ENCODE measurements around the gene NME9. TPM values are rescaled to one million over a fixed set of nuclear protein-coding genes. Genes with fewer than 3 reads are reported as not detected.

NME9 gene
- total RNA-seq, 2 donors from 2014 or later, result 0.40 to 1.3 TPM

DNA sequence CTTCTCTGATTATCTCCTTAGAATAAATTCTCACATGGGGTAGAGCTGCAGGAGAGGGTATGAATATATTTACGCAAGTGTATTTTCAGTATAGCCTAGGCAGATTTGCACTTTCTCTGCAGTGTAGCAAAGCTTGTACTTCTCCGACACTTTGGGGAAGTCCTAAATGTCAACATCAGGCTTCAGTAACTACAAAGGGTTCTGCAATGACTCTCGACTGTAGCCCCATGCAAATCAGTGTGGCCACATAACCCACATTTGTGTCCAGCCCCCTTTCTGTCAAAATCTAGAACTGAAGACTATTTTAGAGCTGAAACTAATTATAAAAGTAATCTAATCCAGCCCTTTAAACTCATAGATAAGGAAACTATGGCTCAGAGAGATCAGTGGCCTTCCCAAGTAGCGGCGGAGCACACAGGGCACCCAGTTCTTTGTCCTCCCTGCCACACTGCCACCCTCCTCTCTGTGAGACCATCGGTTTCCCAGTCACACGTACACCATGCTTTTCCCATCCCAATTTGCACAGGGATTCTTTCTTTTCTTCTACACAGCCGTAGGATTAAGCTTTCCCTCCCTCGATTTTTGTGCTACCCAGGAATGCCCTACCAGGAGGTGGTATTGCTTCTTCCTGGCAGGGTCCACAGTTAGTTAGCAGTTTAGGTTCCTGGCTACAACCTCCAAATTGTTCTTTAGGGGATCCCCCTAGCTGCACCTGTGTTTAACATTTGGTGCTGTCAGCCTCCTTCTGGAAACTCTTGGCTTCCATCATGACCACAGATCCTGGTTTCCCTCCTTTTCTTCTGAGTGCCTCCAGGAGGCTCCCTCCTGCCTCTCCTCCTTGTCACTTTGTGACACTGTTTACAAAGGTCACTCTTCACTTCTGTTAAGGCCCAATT, 41.7 kb upstream of the NME9 start:
- Histone ChIP-seq H3K27me3 (ENCODE audit: control insufficient read depth, insufficient read depth, low read length, poor library complexity, severe bottlenecking) (no peaks in the 10 kb centered on the region), H3K9ac (ENCODE audit: extremely low read depth, low read length, poor library complexity, severe bottlenecking) (no peak overlapping the region), H3K36me3 (ENCODE audit: control insufficient read depth, insufficient read depth, low read length) (no peaks in the 10 kb centered on the region), H3K4me1 (ENCODE audit: control insufficient read depth, insufficient read depth, low read length) (no peaks in the 10 kb centered on the region), H3K27ac (ENCODE audit: low read depth, low read length) (no peak overlapping the region), H3K4me3 (ENCODE audit: low read length) (no peak overlapping the region), H3K9me3 (ENCODE audit: control insufficient read depth, low read length) (no peaks in the 10 kb centered on the region)
- no peak overlapping the region for H3K4me3 Mint-ChIP-seq
- TF ChIP-seq, protein P1, sequence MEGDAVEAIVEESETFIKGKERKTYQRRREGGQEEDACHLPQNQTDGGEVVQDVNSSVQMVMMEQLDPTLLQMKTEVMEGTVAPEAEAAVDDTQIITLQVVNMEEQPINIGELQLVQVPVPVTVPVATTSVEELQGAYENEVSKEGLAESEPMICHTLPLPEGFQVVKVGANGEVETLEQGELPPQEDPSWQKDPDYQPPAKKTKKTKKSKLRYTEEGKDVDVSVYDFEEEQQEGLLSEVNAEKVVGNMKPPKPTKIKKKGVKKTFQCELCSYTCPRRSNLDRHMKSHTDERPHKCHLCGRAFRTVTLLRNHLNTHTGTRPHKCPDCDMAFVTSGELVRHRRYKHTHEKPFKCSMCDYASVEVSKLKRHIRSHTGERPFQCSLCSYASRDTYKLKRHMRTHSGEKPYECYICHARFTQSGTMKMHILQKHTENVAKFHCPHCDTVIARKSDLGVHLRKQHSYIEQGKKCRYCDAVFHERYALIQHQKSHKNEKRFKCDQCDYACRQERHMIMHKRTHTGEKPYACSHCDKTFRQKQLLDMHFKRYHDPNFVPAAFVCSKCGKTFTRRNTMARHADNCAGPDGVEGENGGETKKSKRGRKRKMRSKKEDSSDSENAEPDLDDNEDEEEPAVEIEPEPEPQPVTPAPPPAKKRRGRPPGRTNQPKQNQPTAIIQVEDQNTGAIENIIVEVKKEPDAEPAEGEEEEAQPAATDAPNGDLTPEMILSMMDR (conservative IDR thresholded peaks at IDR 0.05), result peak; percentile 42
- no peaks in the 10 kb centered on the region for H3K4me1 Mint-ChIP-seq
- no peak overlapping the region for H3K27ac Mint-ChIP-seq
- H3K27me3 Mint-ChIP-seq (ENCODE audit: insufficient read depth), result no peaks in the 10 kb centered on the region
- no peak for DNase-seq
- WGBS, 2 experiments (ENCODE audit: insufficient coverage in 1 of 2, insufficient read length in 1 of 2), result 92% methylated on average over 8 to 9 of the region's 9 CpGs
- peaks cover 2% of the 10 kb centered on the region for H3K9me3 Mint-ChIP-seq
- H3K36me3 Mint-ChIP-seq (ENCODE audit: low read depth), result peaks cover 13% of the 10 kb centered on the region

DNA sequence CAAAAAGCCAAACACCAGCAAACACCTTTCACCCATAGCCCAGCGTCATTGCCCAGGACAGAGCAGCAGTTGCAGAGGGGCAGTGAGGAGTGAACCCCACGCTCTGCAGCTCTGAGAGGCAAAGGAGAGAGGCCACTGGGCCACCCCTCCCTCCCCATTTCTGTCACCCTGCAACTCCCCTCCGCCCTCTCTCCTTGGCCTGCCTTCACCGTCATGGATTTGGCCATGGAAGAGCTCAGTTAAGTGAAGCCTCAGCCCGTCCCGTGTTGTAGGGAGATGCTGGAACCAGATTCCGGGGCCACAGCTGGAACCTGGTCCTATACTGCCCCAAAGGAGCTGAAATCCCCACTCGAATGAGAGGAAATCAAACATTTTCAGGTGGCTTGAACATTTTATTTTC, 40.7 kb upstream of the NME9 start:
- Histone ChIP-seq H3K9ac (ENCODE audit: extremely low read depth, low read length, poor library complexity, severe bottlenecking) (no peak overlapping the region), H3K36me3 (ENCODE audit: control insufficient read depth, insufficient read depth, low read length) (no peaks in the 10 kb centered on the region), H3K4me1 (ENCODE audit: control insufficient read depth, insufficient read depth, low read length) (no peaks in the 10 kb centered on the region), H3K27ac (ENCODE audit: low read depth, low read length) (no peak overlapping the region), H3K9me3 (ENCODE audit: control insufficient read depth, low read length) (no peaks in the 10 kb centered on the region), H3K27me3 (ENCODE audit: control insufficient read depth, insufficient read depth, low read length, poor library complexity, severe bottlenecking) (no peaks in the 10 kb centered on the region), H3K4me3 (ENCODE audit: low read length) (no peak overlapping the region)
- Mint-ChIP-seq H3K27ac (no peak overlapping the region), H3K36me3 (ENCODE audit: low read depth) (peaks cover 13% of the 10 kb centered on the region), H3K4me3 (no peak overlapping the region), H3K4me1 (no peaks in the 10 kb centered on the region), H3K27me3 (ENCODE audit: insufficient read depth) (no peaks in the 10 kb centered on the region), H3K9me3 (peaks cover 2% of the 10 kb centered on the region)
- TF ChIP-seq, protein P1 (conservative IDR thresholded peaks at IDR 0.05), result no peak
- 93 to 97% methylated on average over 5 to 8 of the region's 8 CpGs for WGBS, 2 experiments (ENCODE audit: insufficient coverage in 1 of 2, insufficient read length in 1 of 2)
- no peak for DNase-seq

DNA sequence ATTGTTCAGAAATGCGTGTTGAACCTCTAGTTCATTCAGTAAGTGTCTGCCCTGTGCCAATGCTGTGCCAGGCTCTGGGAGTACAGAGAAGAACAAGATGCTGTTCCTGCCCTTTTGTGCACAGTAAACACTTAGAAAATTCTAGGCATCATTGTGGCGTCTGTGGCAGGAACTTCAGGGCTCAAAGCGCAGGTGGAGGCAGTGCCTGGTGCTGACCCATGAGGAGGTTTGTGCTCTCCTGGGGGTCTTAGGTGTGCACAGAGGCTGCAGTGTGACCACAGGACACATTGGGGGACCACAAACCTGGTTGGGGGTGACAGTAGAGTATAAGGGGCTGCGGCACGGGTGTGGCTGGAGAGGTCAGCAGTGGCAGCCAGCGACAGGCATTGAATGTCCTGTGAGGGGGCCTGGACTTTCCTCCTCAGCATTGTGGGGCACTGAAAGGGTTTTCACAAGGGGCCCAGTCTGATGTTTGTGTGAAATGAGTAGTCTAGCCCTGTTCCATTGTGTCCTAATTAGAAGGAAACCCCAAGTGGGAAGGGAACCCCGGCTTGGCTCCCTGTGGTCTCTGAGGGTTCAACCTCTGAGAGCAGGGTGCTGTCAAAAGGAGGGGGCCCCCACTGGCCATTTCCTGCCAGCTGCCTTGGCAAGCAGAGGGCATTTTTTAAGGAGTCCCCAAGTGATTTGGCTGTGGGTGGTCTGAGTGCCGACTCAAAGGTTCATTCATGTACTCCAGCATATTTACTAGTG, 39.7 kb upstream of the NME9 start:
- no peaks in the 10 kb centered on the region for H3K4me1 Mint-ChIP-seq
- TF ChIP-seq, protein P1 (conservative IDR thresholded peaks at IDR 0.05), result no peak
- H3K9me3 Mint-ChIP-seq, result peaks cover 2% of the 10 kb centered on the region
- H3K36me3 ChIP-seq (ENCODE audit: control insufficient read depth, insufficient read depth, low read length), result no peaks in the 10 kb centered on the region
- no peak overlapping the region for H3K9ac ChIP-seq (ENCODE audit: extremely low read depth, low read length, poor library complexity, severe bottlenecking)
- no peak overlapping the region for H3K27ac ChIP-seq (ENCODE audit: low read depth, low read length)
- peaks cover 7% of the 10 kb centered on the region for H3K36me3 Mint-ChIP-seq (ENCODE audit: low read depth)
- H3K4me1 ChIP-seq (ENCODE audit: control insufficient read depth, insufficient read depth, low read length), result no peaks in the 10 kb centered on the region
- H3K4me3 Mint-ChIP-seq, result no peak overlapping the region
- no peaks in the 10 kb centered on the region for H3K9me3 ChIP-seq (ENCODE audit: control insufficient read depth, low read length)
- no peaks in the 10 kb centered on the region for H3K27me3 Mint-ChIP-seq (ENCODE audit: insufficient read depth)
- 92 to 100% methylated on average over 4 to 7 of the region's 8 CpGs for WGBS, 2 experiments (ENCODE audit: insufficient coverage in 1 of 2, insufficient read length in 1 of 2)
- H3K4me3 ChIP-seq (ENCODE audit: low read length), result no peak overlapping the region
- no peak overlapping the region for H3K27ac Mint-ChIP-seq
- DNase-seq, result no peak
- no peaks in the 10 kb centered on the region for H3K27me3 ChIP-seq (ENCODE audit: control insufficient read depth, insufficient read depth, low read length, poor library complexity, severe bottlenecking)

Data from endodermal cell (in vitro differentiated cells).